GM19452 (cell line): ENCODE measurements around the gene PCID2.
"Not testable (repeated sequence)": the region's sequence is repeated elsewhere in the genome, so short reads cannot be mapped to it uniquely, and the experiment has no call there.

Experiments
- ATAC-seq: cut with Tn5 transposase; IDR thresholded peaks from one replicate; pipeline ENCODE4 v1.9.1; 2021; ENCODE audit not compliant: unreplicated experiment

The PCID2 gene

GRCh38 chr13:113167155-113167554, 41.3 kb downstream of the PCID2 start:
- ATAC-seq: no peak

- no peak for ATAC-seq
Measured at GRCh38 chr13:113166681-113167080, 41.8 kb downstream of the PCID2 start.

GRCh38 chr13:113166266-113166665, 42.2 kb downstream of the PCID2 start:
- ATAC-seq: no peak

- no peak for ATAC-seq
Measured at GRCh38 chr13:113164492-113164891, 44.0 kb downstream of the PCID2 start.

- ATAC-seq: no peak
Measured at GRCh38 chr13:113162783-113163685, 45.4 kb downstream of the PCID2 start.

- ATAC-seq: not testable (repeated sequence)
Measured at GRCh38 chr13:113161975-113162374, 46.5 kb downstream of the PCID2 start.

GRCh38 chr13:113161433-113161832, 47.0 kb downstream of the PCID2 start:
- no peak for ATAC-seq

GRCh38 chr13:113160983-113161382, 47.5 kb downstream of the PCID2 start:
- ATAC-seq: no peak

- ATAC-seq: no peak
Measured at GRCh38 chr13:113159701-113160100, 48.8 kb downstream of the PCID2 start.

- ATAC-seq: no peak
Measured at GRCh38 chr13:113158946-113159345, 49.5 kb downstream of the PCID2 start.

GRCh38 chr13:113157929-113158747, 50.3 kb downstream of the PCID2 start, which contains the start of gene PROZ:
Gene PROZ (plus strand): TSS chr13:113158648. CDS start chr13:113158661, 13 bp downstream.
- no peak for ATAC-seq

- no peak for ATAC-seq
Measured at GRCh38 chr13:113157206-113157928, 51.1 kb downstream of the PCID2 start.

GRCh38 chr13:113155982-113156655, 52.4 kb downstream of the PCID2 start:
- no peak for ATAC-seq

- no peak for ATAC-seq
Measured at GRCh38 chr13:113155201-113155600, 53.3 kb downstream of the PCID2 start.

GRCh38 chr13:113153810-113154748, 54.4 kb downstream of the PCID2 start:
- ATAC-seq: no peak

GRCh38 chr13:113152984-113153809, 55.3 kb downstream of the PCID2 start:
- ATAC-seq: no peak

- ATAC-seq: no peak
Measured at GRCh38 chr13:113152691-113152983, 55.8 kb downstream of the PCID2 start.

- ATAC-seq: no peak
Measured at GRCh38 chr13:113151745-113152690, 56.5 kb downstream of the PCID2 start.
